ENCODE results near the gene AIM2. TPM values are rescaled to one million over a fixed set of nuclear protein-coding genes. Genes with fewer than 3 reads are reported as not detected.

The AIM2 gene
- polyA plus RNA-seq, 3 donors, result 6.1 to 9.8 (median 9.0) TPM

DNA sequence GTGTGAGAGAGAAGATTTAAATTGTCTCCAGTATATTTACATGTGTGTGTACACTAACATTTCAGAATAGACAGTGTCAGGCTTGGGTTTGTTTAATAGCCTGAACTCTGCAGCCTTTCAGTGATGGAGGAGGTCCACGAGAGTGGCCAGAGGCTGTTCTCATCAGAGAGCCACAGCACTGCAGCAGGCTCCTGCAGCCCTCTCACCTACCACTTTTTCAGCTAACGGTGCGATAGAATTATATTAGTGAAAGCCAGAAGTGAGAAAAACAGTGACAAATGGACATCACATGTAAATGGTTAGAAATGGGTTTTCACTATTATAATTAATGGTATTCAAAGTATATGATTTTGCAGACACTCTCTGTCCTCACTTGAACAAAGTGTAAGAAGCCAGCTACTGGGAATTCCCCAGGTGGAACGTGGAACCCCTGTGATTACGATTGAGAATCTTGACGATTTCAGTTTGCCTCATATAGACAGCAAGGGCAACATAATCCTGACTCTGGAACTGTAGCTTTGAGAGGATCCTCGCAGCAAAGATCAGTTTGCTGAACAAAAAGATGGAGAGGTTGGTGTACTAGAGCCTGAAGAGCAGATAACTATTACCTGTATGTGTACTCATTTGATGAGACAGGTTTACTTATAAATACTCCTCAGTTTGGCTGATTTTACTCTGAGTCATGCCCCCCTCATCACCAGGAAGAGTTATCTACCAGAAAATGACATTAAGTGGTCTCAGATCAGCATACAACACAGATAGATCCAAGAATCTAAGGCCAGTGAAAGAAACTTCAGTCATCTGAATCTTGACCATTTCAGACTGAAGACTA, 35.5 kb downstream of the AIM2 start:
- Histone ChIP-seq H2AFZ (ENCODE audit: insufficient read depth, low read depth, low read length, poor library complexity, severe bottlenecking) (no peak overlapping the region), H3K36me3 (replicated peaks in 1 of 2; ENCODE audit: control insufficient read depth in 1 of 2, insufficient read depth in 2 of 2, low read length in 2 of 2) (peaks cover 88 to 96% of the 10 kb centered on the region in 2 donors), H3K79me2 (ENCODE audit: insufficient read depth, low read length) (peaks cover 37% of the 10 kb centered on the region), H4K20me1 (ENCODE audit: insufficient read depth, low read length) (peaks cover 88% of the 10 kb centered on the region), H3K9me3 (replicated peaks in 1 of 2; ENCODE audit: control insufficient read depth in 1 of 2, insufficient read depth in 1 of 2, low read length in 2 of 2) (no peaks in the 10 kb centered on the region), H3K9ac (ENCODE audit: insufficient read depth, low read length, poor library complexity, severe bottlenecking) (no peak overlapping the region), H3K4me2 (replicated peaks; ENCODE audit: extremely low read depth, low read length, poor library complexity, severe bottlenecking) (no peak overlapping the region), H3K27ac (ENCODE audit: low read depth in 1 of 2, low read length in 2 of 2) (no peak overlapping the region), H3K4me3 (replicated peaks in 1 of 3; ENCODE audit: low read depth in 2 of 3, low read length in 3 of 3) (no peak overlapping the region), H3K4me1 (ENCODE audit: control insufficient read depth in 1 of 2, insufficient read depth in 2 of 2, low read length in 2 of 2) (no peaks in the 10 kb centered on the region), H3K27me3 (ENCODE audit: control insufficient read depth in 2 of 2, insufficient read depth in 2 of 2, low read length in 2 of 2) (no peaks in the 10 kb centered on the region)
- intact Hi-C loops (cut with micrococcal nuclease), result no loop called here
- Mint-ChIP-seq H3K4me3 (no peak overlapping the region), H3K36me3 (peaks cover 84 to 93% of the 10 kb centered on the region in 2 donors), H3K4me1 (no peaks in the 10 kb centered on the region), H3K9me3 (no peaks in the 10 kb centered on the region), H3K27me3 (ENCODE audit: low read depth in 3 of 3) (no peaks in the 10 kb centered on the region), H3K27ac (peak overlapping the region in 3 of 7 donors; percentile 31 to 47 (median 34))
- WGBS (ENCODE audit: insufficient coverage), result 100% methylated on average over 4 of the region's 7 CpGs
- TF ChIP-seq, protein P1, sequence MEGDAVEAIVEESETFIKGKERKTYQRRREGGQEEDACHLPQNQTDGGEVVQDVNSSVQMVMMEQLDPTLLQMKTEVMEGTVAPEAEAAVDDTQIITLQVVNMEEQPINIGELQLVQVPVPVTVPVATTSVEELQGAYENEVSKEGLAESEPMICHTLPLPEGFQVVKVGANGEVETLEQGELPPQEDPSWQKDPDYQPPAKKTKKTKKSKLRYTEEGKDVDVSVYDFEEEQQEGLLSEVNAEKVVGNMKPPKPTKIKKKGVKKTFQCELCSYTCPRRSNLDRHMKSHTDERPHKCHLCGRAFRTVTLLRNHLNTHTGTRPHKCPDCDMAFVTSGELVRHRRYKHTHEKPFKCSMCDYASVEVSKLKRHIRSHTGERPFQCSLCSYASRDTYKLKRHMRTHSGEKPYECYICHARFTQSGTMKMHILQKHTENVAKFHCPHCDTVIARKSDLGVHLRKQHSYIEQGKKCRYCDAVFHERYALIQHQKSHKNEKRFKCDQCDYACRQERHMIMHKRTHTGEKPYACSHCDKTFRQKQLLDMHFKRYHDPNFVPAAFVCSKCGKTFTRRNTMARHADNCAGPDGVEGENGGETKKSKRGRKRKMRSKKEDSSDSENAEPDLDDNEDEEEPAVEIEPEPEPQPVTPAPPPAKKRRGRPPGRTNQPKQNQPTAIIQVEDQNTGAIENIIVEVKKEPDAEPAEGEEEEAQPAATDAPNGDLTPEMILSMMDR (IDR thresholded peaks at IDR 0.05), result no peak
- DNase-seq, result no peak

DNA sequence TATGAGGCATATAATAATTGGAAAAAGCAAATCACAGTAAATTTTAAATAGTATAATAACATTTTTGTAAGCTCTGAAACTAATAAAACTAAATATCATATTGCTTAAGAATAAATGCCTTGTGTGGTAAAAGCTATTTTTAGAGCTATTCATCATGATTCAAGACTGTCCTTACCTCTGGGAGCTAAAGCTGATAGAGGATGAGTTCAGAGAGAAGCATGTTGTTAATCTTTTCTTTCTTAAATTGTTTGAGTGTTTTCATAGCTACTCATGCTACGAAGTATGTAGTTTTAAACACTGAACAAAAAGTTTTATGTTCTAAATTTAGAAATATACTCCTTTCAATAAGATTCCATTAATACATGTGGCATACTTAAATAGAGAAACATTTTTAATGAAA, 36.4 kb downstream of the AIM2 start:
- TF ChIP-seq, protein P1 (IDR thresholded peaks at IDR 0.05), result no peak
- H3K9ac ChIP-seq (ENCODE audit: insufficient read depth, low read length, poor library complexity, severe bottlenecking), result no peak overlapping the region
- WGBS (ENCODE audit: insufficient coverage), result no CpG with 5 or more reads among the region's 1 CpG
- Mint-ChIP-seq H3K36me3 (peaks cover 85 to 93% of the 10 kb centered on the region in 2 donors), H3K27ac (no peak overlapping the region), H3K9me3 (no peaks in the 10 kb centered on the region), H3K4me3 (no peak overlapping the region), H3K4me1 (no peaks in the 10 kb centered on the region), H3K27me3 (ENCODE audit: low read depth in 3 of 3) (peaks cover 0 to 2% (median 0%) of the 10 kb centered on the region in 3 donors)
- H3K4me3 ChIP-seq (replicated peaks in 1 of 3; ENCODE audit: low read depth in 2 of 3, low read length in 3 of 3), result no peak overlapping the region
- H4K20me1 ChIP-seq (ENCODE audit: insufficient read depth, low read length), result peaks cover 93% of the 10 kb centered on the region
- peaks cover 46% of the 10 kb centered on the region for H3K79me2 ChIP-seq (ENCODE audit: insufficient read depth, low read length)
- intact Hi-C loops (cut with micrococcal nuclease), result no loop called here
- no peaks in the 10 kb centered on the region for H3K27me3 ChIP-seq (ENCODE audit: control insufficient read depth in 2 of 2, insufficient read depth in 2 of 2, low read length in 2 of 2)
- no peak overlapping the region for H2AFZ ChIP-seq (ENCODE audit: insufficient read depth, low read depth, low read length, poor library complexity, severe bottlenecking)
- H3K9me3 ChIP-seq (replicated peaks in 1 of 2; ENCODE audit: control insufficient read depth in 1 of 2, insufficient read depth in 1 of 2, low read length in 2 of 2), result no peaks in the 10 kb centered on the region
- no peaks in the 10 kb centered on the region for H3K4me1 ChIP-seq (ENCODE audit: control insufficient read depth in 1 of 2, insufficient read depth in 2 of 2, low read length in 2 of 2)
- no peak overlapping the region for H3K27ac ChIP-seq (ENCODE audit: low read depth in 1 of 2, low read length in 2 of 2)
- DNase-seq, result no peak
- H3K36me3 ChIP-seq (replicated peaks in 1 of 2; ENCODE audit: control insufficient read depth in 1 of 2, insufficient read depth in 2 of 2, low read length in 2 of 2), result peaks cover 88 to 96% of the 10 kb centered on the region in 2 donors
- no peak overlapping the region for H3K4me2 ChIP-seq (replicated peaks; ENCODE audit: extremely low read depth, low read length, poor library complexity, severe bottlenecking)

Data from CD14-positive monocyte (primary cell).